K562 (cell line): ENCODE measurements around the gene MRI1. TPM values are rescaled to one million over a fixed set of nuclear protein-coding genes. Genes with fewer than 3 reads are reported as not detected.

Experiments used
- E2F8 ChIP-seq: fragments of 450-650 bp; IDR thresholded peaks from 2 replicates; pipeline ENCODE4 v1.7.1; 2018; ENCODE audit warnings: mild to moderate bottlenecking, low read depth; ENCODE audit not compliant: partially characterized antibody
- KAT8 ChIP-seq: fragments of 450-650 bp; IDR thresholded peaks from 2 replicates; pipeline ENCODE4 v1.6.1; 2016; ENCODE audit warnings: low read depth, mild to moderate bottlenecking
- KDM5B ChIP-seq: fragments of 200-600 bp; sonication (generic); IDR thresholded peaks from 2 replicates; pipeline ENCODE4 v1.6.1; 2012; ENCODE audit warnings: low read depth, mild to moderate bottlenecking, moderate library complexity, low read length, control low read depth, inconsistent platforms; ENCODE audit not compliant: insufficient replicate concordance
- NELFE ChIP-seq: IDR thresholded peaks from 2 replicates; pipeline ENCODE4 v1.6.1; 2011; ENCODE audit warnings: mild to moderate bottlenecking; ENCODE audit not compliant: insufficient read depth, insufficient read length
- PBX2 ChIP-seq, 2 experiments: IDR thresholded peaks in 1 of 2; conservative IDR thresholded peaks in 1 of 2; 2 replicates each; pipeline ENCODE4 v1.6.1; 2016; ENCODE audit warnings: low read depth in 2 of 2, mild to moderate bottlenecking in 1 of 2, missing compliant biosample characterization in 1 of 2, missing genetic modification characterization in 1 of 2, moderate library complexity in 1 of 2
- RNF2 ChIP-seq: sonication (generic); IDR thresholded peaks from 2 replicates; pipeline ENCODE4 v1.6.1; 2016
- ZBED1 ChIP-seq: IDR thresholded peaks from 2 replicates; pipeline ENCODE4 v1.6.1; 2014
- ZHX1 ChIP-seq: fragments of 150-350 bp; conservative IDR thresholded peaks from 2 replicates; pipeline ENCODE4 v1.6.1; 2014; ENCODE audit warnings: low read length
- ZMIZ1 ChIP-seq, 2 experiments: fragments of 150-350 bp in 1 of 2; IDR thresholded peaks; 2 replicates each; pipeline ENCODE4 v1.6.1; 2012 to 2016; ENCODE audit warnings: low read depth in 2 of 2, low read length in 2 of 2, mild to moderate bottlenecking in 1 of 2, moderate library complexity in 1 of 2
- ZNF282 ChIP-seq: sonication (generic); formaldehyde crosslinking; IDR thresholded peaks from 2 replicates; pipeline ENCODE4 v1.8.1; 2023; ENCODE audit warnings: missing genetic modification reagents
- ZNF655 ChIP-seq: fragments of 250-450 bp; sonication (Bioruptor Pico); IDR thresholded peaks from 2 replicates; pipeline ENCODE4 v1.5.0; 2021
- polyA plus RNA-seq, 8 experiments: library from polyadenylated mRNA; depleted of rRNA in 4 of 8; stranded (reverse) in 5 of 8; unstranded in 3 of 8; fragments of >200 nt; fragmentation: Nextera tagmentation in 2 of 8; fragmentation: Illumina TruSeq in 1 of 8; extraction: Ambion mirVana in 2 of 8; extraction: Trizol in 1 of 8; gene quantifications; 2 replicates each; pipeline versions ENCODE4 v1.2.1 to v1.2.3, GENCODE V29; 2011 to 2014; ENCODE audit warnings: inconsistent platforms in 1 of 8, missing spikeins in 1 of 8
- total RNA-seq, 7 experiments: library from RNA; depleted of rRNA in 6 of 7; stranded (reverse); fragments of >200 nt in 6 of 7; fragmentation: Illumina TruSeq in 2 of 7; extraction: Trizol in 2 of 7; gene quantifications; 2 replicates each; pipeline versions ENCODE4 v1.2.1 to v1.2.3, GENCODE V29; 2011 to 2021; ENCODE audit warnings: low replicate concordance in 1 of 7

MRI1 gene
- total and polyA plus RNA-seq, 9 of the 15 experiments (the other 6 are each of a cell fraction or from before 2014, with no cell fraction given): 5.5 to 57.4 (median 28.2) TPM

GRCh38 chr19:13799669-13800068 is 35.3 kb downstream of the MRI1 start (continued):
- TF ChIP-seq ZHX1 (no peak), KDM5B (no peak), RNF2 (no peak), NELFE (no peak), ZNF282 (no peak), ZMIZ1 (IDR thresholded peaks at IDR 0.05; ENCODE audit: low read depth in 2 of 2, low read length in 2 of 2) (no peak), ZNF655 (CRISPR knock-in tag) (no peak), ZBED1 (no peak), KAT8 (no peak), E2F8 (no peak), PBX2 (CRISPR knock-in tag; IDR thresholded peaks at IDR 0.05; ENCODE audit: low read depth) (no peak), PBX2 (tag; conservative IDR thresholded peaks at IDR 0.05; ENCODE audit: low read depth) (no peak)
